HCT116 (cell line): ENCODE data around the gene PITHD1. TPM values are rescaled to one million over a fixed set of nuclear protein-coding genes. Genes with fewer than 3 reads are reported as not detected.

Source experiments
- ATAC-seq: fragments of 200-7000 bp; cut with Tn5 transposase; 2 replicates; pipeline ENCODE4 v1.9.1; 2020; ENCODE audit warnings: mild to moderate bottlenecking, moderate library complexity
- BruUV-seq: library from RNA; stranded (reverse); fragments of 400-500 nt; replicated peaks from 2 replicates; lab custom pipeline; 2021; lab: Mats Ljungman, UMichigan
- CTCF ChIA-PET: fragments of 300-600 bp; sonication (Branson Sonifier 250); formaldehyde crosslinking; loops from one replicate; lab custom pipeline; 2021; ENCODE audit warnings: antibody characterized with exemption; lab: Charles Lee
- POLR2A ChIA-PET: fragments of 300-600, 350-600 bp; sonication (Branson Sonifier 250); formaldehyde crosslinking; loops from one replicate; lab custom pipeline; 2021; ENCODE audit warnings: antibody characterized with exemption; lab: Charles Lee
- RAD21 ChIA-PET, 2 experiments: fragments of 300-600 bp; sonication (Branson Sonifier 250); formaldehyde crosslinking; loops; one replicate each; lab custom pipeline; 2023; ENCODE audit warnings: low total read pairs in 2 of 2; ENCODE audit not compliant: uncharacterized antibody in 2 of 2, unreplicated experiment in 2 of 2, low non-redundant PET in 1 of 2; lab: Charles Lee
- DNase-seq: peaks from one replicate; pipeline ENCODE4 v3.0.0-alpha.2; 2010; ENCODE audit warnings: low read depth, low spot score
- H2AFZ ChIP-seq: fragments of 200-600 bp; shearing (Covaris generic), sonication (generic); 2 replicates; pipeline ENCODE4 v1.6.1; 2017; ENCODE audit warnings: low read depth, mixed run types, mixed read lengths, antibody characterized with exemption, low read length; ENCODE audit not compliant: poor library complexity, severe bottlenecking
- H3K27ac ChIP-seq: 2 replicates; pipeline ENCODE4 v1.5.1; 2012; ENCODE audit warnings: low read depth, low read length
- H3K27me3 ChIP-seq: fragments of 200-600 bp; sonication (generic); 2 replicates; pipeline ENCODE4 v1.6.1; 2016; ENCODE audit warnings: mixed run types, low read length, mixed read lengths; ENCODE audit not compliant: insufficient read depth
- H3K36me3 ChIP-seq, 2 experiments: fragments of 200-500 bp in 1 of 2; fragments of 200-600 bp in 1 of 2; sonication (Bioruptor generic) in 1 of 2; sonication (generic) in 1 of 2; 2 replicates each; pipeline versions ENCODE4 v1.5.1 to v1.6.1; 2014 to 2016; ENCODE audit warnings: low read length in 2 of 2, inconsistent platforms in 1 of 2, mixed read lengths in 1 of 2, mixed run types in 1 of 2; ENCODE audit not compliant: insufficient read depth in 2 of 2, control insufficient read depth in 1 of 2
- H3K4me1 ChIP-seq, 2 experiments: fragments of 200-600 bp in 1 of 2; sonication (generic) in 1 of 2; 2 replicates each; pipeline versions ENCODE4 v1.5.1 to v1.6.1; 2012 to 2017; ENCODE audit warnings: low read length in 2 of 2, inconsistent platforms in 1 of 2, mild to moderate bottlenecking in 1 of 2, mixed read lengths in 1 of 2, mixed run types in 1 of 2, moderate library complexity in 1 of 2; ENCODE audit not compliant: insufficient read depth in 2 of 2, control insufficient read depth in 1 of 2
- H3K4me2 ChIP-seq: fragments of 200-600 bp; sonication (generic); 2 replicates; pipeline ENCODE4 v1.6.1; 2017; ENCODE audit warnings: mixed run types, low read length, mixed read lengths
- H3K4me3 ChIP-seq, 2 experiments: fragments of 200-600 bp in 1 of 2; sonication (generic) in 1 of 2; replicated peaks in 1 of 2; 2 replicates each; pipeline ENCODE4 v1.5.1; 2011 to 2016; ENCODE audit warnings: low read length in 2 of 2, control low read depth in 1 of 2, low read depth in 1 of 2, mild to moderate bottlenecking in 1 of 2, mixed read lengths in 1 of 2, mixed run types in 1 of 2
- H3K79me2 ChIP-seq: fragments of 200-600 bp; sonication (generic); 2 replicates; pipeline ENCODE4 v1.6.1; 2017; ENCODE audit warnings: mild to moderate bottlenecking, mixed run types, low read length, moderate library complexity, mixed read lengths; ENCODE audit not compliant: insufficient read depth
- H3K9ac ChIP-seq: fragments of 200-600 bp; sonication (generic); 2 replicates; pipeline ENCODE4 v1.6.1; 2016; ENCODE audit warnings: low read length, mixed read lengths
- H3K9me2 ChIP-seq: fragments of 200-600 bp; sonication (generic), shearing (Covaris generic); 2 replicates; pipeline ENCODE4 v1.6.1; 2017; ENCODE audit warnings: mixed run types, mild to moderate bottlenecking, moderate library complexity; ENCODE audit not compliant: insufficient read depth
- H3K9me3 ChIP-seq, 2 experiments: fragments of 200-500 bp in 1 of 2; fragments of 200-600 bp in 1 of 2; sonication (Bioruptor generic) in 1 of 2; sonication (generic) in 1 of 2; 2 replicates each; pipeline ENCODE4 v1.6.1; 2014 to 2017; ENCODE audit warnings: low read length in 2 of 2, mixed read lengths in 2 of 2, inconsistent platforms in 1 of 2, low read depth in 1 of 2, mild to moderate bottlenecking in 1 of 2, mixed run types in 1 of 2, moderate library complexity in 1 of 2; ENCODE audit not compliant: control insufficient read depth in 1 of 2, insufficient read depth in 1 of 2
- H4K20me1 ChIP-seq: fragments of 200-600 bp; sonication (generic), shearing (Covaris generic); 2 replicates; pipeline ENCODE4 v1.6.1; 2017; ENCODE audit warnings: mixed run types, mild to moderate bottlenecking, moderate library complexity; ENCODE audit not compliant: insufficient read depth
- CTCF ChIP-seq, 3 experiments: fragments of 200-600 bp in 1 of 3; sonication (generic) in 1 of 3; IDR thresholded peaks in 2 of 3; conservative IDR thresholded peaks in 1 of 3; 2 replicates each; pipeline ENCODE4 v1.5.1; 2012 to 2017; ENCODE audit warnings: low read depth in 2 of 3, low read length in 2 of 3, antibody characterized with exemption in 1 of 3, borderline replicate concordance in 1 of 3, control low read depth in 1 of 3, mild to moderate bottlenecking in 1 of 3, mixed read lengths in 1 of 3, mixed run types in 1 of 3, moderate library complexity in 1 of 3; ENCODE audit not compliant: insufficient read depth in 1 of 3
- EZH2 ChIP-seq: fragments of 200-600 bp; sonication (generic); IDR thresholded peaks from 2 replicates; pipeline ENCODE4 v1.6.1; 2017; ENCODE audit warnings: antibody characterized with exemption, mixed run types
- POLR2AphosphoS5 ChIP-seq: IDR thresholded peaks from 2 replicates; pipeline ENCODE4 v1.6.1; 2011; ENCODE audit warnings: mild to moderate bottlenecking, low read depth, low read length, moderate library complexity
- intact Hi-C: fragments of 100-400 bp; cut with micrococcal nuclease; formaldehyde crosslinking; loops from 2 replicates; pipeline ENCODE4 v1.10.0; 2022
- total RNA-seq: library from RNA; stranded (reverse); gene quantifications from one replicate; pipeline ENCODE4 v1.2.1, GENCODE V29; 2021; ENCODE audit not compliant: unreplicated experiment

Gene PITHD1
- total RNA-seq, 1 experiment from 2014 or later, result 57.2 TPM

GRCh38 chr1:23803674-23804073 is 25.5 kb downstream of the PITHD1 start:
- no peak overlapping the region for H2AFZ ChIP-seq
- intact Hi-C loops, result no loop called here
- BruUV-seq, result no TSS peak
- no peaks in the 10 kb centered on the region for H4K20me1 ChIP-seq
- H3K4me1 ChIP-seq, result peaks cover 10 to 17% of the 10 kb centered on the region in 2 experiments
- RAD21 ChIA-PET, result no interaction called here
- no peak overlapping the region for H3K4me2 ChIP-seq
- H3K9ac ChIP-seq, result no peak overlapping the region
- no peak overlapping the region for H3K4me3 ChIP-seq
- CTCF ChIA-PET, result interaction anchor here (1.3 kb wide), 1 partner anchor 113 kb away, joined by 3 read pairs; no protein-coding TSS in a partner anchor
- no peaks in the 10 kb centered on the region for H3K9me2 ChIP-seq
- POLR2A ChIA-PET, result no interaction called here
- DNase-seq, result no peak
- H3K36me3 ChIP-seq, result 0 out of 4 replicates have a peak, but pooled peaks cover 0 to 2% of the 10 kb centered on the region in 2 experiments
- ATAC-seq, result no peak
- no peaks in the 10 kb centered on the region for H3K9me3 ChIP-seq
- no peak overlapping the region for H3K27ac ChIP-seq
- peaks cover 10% of the 10 kb centered on the region; the same call in 1 of the 2 replicates for H3K79me2 ChIP-seq
- H3K27me3 ChIP-seq, result no peaks in the 10 kb centered on the region
- no peak for TF ChIP-seq EZH2

GRCh38 chr1:23804183-23804835 is 26.1 kb downstream of the PITHD1 start:
- no peak for ATAC-seq
- no peak overlapping the region for H3K4me3 ChIP-seq
- intact Hi-C loops, result no loop called here
- no peak overlapping the region for H3K4me2 ChIP-seq
- no peaks in the 10 kb centered on the region for H3K27me3 ChIP-seq
- no peaks in the 10 kb centered on the region for H3K9me2 ChIP-seq
- TF ChIP-seq POLR2AphosphoS5, result no peak
- TF ChIP-seq CTCF (IDR thresholded peaks at IDR 0.05 in 2 of 3, conservative IDR thresholded peaks at IDR 0.05 in 1 of 3; ENCODE audit: borderline replicate concordance in 1 of 3, insufficient read depth in 1 of 3, low read depth in 2 of 3, low read length in 2 of 3), result peak in 2 of 3 experiments; percentile 20 to 27; a peak in 2 of 6 replicates
- H3K36me3 ChIP-seq, result 0 out of 4 replicates have a peak, but pooled peaks cover 0 to 2% of the 10 kb centered on the region in 2 experiments
- peaks cover 4 to 11% of the 10 kb centered on the region in 2 experiments; a peak in 2 of 4 replicates for H3K4me1 ChIP-seq
- 0 out of 2 replicates have a peak, but pooled peaks cover 5% of the 10 kb centered on the region for H3K79me2 ChIP-seq
- no TSS peak for BruUV-seq
- ChIA-PET RAD21 (no interaction called here), POLR2A (no interaction called here), CTCF (no interaction called here)
- H4K20me1 ChIP-seq, result no peaks in the 10 kb centered on the region
- H2AFZ ChIP-seq, result no peak overlapping the region
- H3K9me3 ChIP-seq, result no peaks in the 10 kb centered on the region
- DNase-seq, result no peak
- no peak overlapping the region for H3K9ac ChIP-seq
- H3K27ac ChIP-seq, result no peak overlapping the region
